GM21576 (cell line): Measurements from ENCODE around the gene ATF5.
A peak's percentile ranks its signal among the peaks of the same experiment; 100 is the strongest.
"Not testable (repeated sequence)": the region's sequence is repeated elsewhere in the genome, so short reads cannot be mapped to it uniquely, and the experiment has no call there.

Source experiments
- ATAC-seq: cut with Tn5 transposase; IDR thresholded peaks from one replicate; pipeline ENCODE4 v1.9.1; 2021; ENCODE audit warnings: mild to moderate bottlenecking, moderate library complexity; ENCODE audit not compliant: unreplicated experiment

The ATF5 gene

GRCh38 chr19:49921871-49922795, 6.9 kb upstream of the ATF5 start:
- ATAC-seq: no peak

- ATAC-seq: no peak
Observed at GRCh38 chr19:49923055-49924003, 5.7 kb upstream of the ATF5 start.

- ATAC-seq: no peak
Observed at GRCh38 chr19:49924004-49924880, 4.8 kb upstream of the ATF5 start.

GRCh38 chr19:49924881-49925210, 4.2 kb upstream of the ATF5 start:
- not testable (repeated sequence) for ATAC-seq

GRCh38 chr19:49925486-49925885, 3.5 kb upstream of the ATF5 start:
- no peak for ATAC-seq

- ATAC-seq: no peak
Observed at GRCh38 chr19:49926515-49926914, 2.5 kb upstream of the ATF5 start.

- no peak for ATAC-seq
Observed at GRCh38 chr19:49927526-49928264, 1.3 kb upstream of the ATF5 start.

GRCh38 chr19:49929611-49930482, 842 bp downstream of the ATF5 start:
- ATAC-seq: peak; percentile 57

GRCh38 chr19:49930483-49931011, 1.5 kb downstream of the ATF5 start:
- no peak for ATAC-seq

- no peak for ATAC-seq
Observed at GRCh38 chr19:49931293-49932040, 2.5 kb downstream of the ATF5 start.

GRCh38 chr19:49932041-49932451, 3.0 kb downstream of the ATF5 start:
- ATAC-seq: no peak

- ATAC-seq: no peak
Observed at GRCh38 chr19:49932731-49933131, 3.7 kb downstream of the ATF5 start.

GRCh38 chr19:49933643-49934042, 4.6 kb downstream of the ATF5 start:
- no peak for ATAC-seq

- ATAC-seq: no peak
Observed at GRCh38 chr19:49936549-49936948, 7.5 kb downstream of the ATF5 start.

GRCh38 chr19:49937750-49938381, 8.9 kb downstream of the ATF5 start:
- ATAC-seq: no peak

GRCh38 chr19:49938662-49939061, 9.7 kb downstream of the ATF5 start:
- no peak for ATAC-seq

GRCh38 chr19:49939721-49940481, 10.9 kb downstream of the ATF5 start:
- ATAC-seq: no peak
